Thyroid gland (tissue), 4 donors: Measurements from ENCODE around the gene EHD2.

Source experiments
- CTCF ChIP-seq, 6 experiments: fragments of 200-600 bp in 3 of 6; fragments of 450-650 bp in 3 of 6; sonication (generic) in 3 of 6; IDR thresholded peaks; one replicate each; pipeline ENCODE4 v1.5.1; 2016 to 2019; ENCODE audit warnings: antibody characterized with exemption in 6 of 6, mild to moderate bottlenecking in 2 of 6, inconsistent platforms in 1 of 6, moderate library complexity in 1 of 6
- POLR2A ChIP-seq, 2 donors: fragments of 450-650 bp; IDR thresholded peaks; one replicate each; pipeline ENCODE4 v1.6.1; 2017; ENCODE audit warnings: antibody characterized with exemption in 2 of 2, mild to moderate bottlenecking in 2 of 2, moderate library complexity in 1 of 2

GRCh38 chr19:47750752-47751151 lies 37.5 kb downstream of the EHD2 start:
- TF ChIP-seq CTCF (IDR thresholded peaks at IDR 0.05): no peak
- no peak for TF ChIP-seq POLR2A (IDR thresholded peaks at IDR 0.05)
